GM19240 (cell line): ENCODE results near the gene KSR2.

Experiments used
- DNase-seq: peaks from one replicate; pipeline ENCODE4 v3.0.0; 2011; ENCODE audit warnings: low spot score; ENCODE audit not compliant: insufficient read length

Gene KSR2

DNA sequence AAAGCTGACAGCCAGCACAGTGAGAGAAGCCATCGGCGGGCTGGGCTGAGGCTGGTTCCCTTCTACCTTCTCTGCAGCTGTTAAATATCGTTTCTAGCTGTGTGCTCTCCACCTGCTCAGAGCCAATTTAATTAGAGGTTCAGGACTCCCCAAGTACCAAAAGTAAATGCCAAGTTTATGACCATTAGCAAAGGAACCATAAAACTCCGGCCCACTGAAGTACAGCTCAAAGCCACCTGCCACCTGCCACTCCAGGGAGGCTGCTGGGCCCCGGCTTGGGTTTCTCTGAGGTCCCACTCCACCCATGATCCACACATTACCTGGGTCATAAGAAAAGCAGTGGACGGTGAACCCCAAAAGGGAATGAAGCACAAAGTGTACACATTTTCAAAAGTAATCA lies 272.8 kb downstream of the KSR2 start:
- DNase-seq: no peak

DNA sequence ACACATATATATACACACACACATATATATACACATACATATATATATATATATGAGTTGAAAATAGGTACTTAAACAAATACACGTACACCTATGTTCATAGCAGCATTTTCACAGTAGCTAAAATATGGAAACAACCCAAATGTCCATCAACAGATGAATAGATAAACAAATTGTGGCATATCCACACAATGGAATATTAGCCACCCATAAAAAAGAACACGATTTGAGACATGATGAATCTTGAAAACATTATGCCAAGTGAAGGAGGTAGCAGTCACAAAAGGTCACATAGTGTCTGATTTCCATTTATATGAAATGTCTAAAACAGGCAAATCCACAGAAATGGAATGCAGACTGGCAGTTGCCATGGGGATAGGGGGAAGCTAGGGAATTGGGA lies 276.3 kb downstream of the KSR2 start:
- DNase-seq: no peak

DNA sequence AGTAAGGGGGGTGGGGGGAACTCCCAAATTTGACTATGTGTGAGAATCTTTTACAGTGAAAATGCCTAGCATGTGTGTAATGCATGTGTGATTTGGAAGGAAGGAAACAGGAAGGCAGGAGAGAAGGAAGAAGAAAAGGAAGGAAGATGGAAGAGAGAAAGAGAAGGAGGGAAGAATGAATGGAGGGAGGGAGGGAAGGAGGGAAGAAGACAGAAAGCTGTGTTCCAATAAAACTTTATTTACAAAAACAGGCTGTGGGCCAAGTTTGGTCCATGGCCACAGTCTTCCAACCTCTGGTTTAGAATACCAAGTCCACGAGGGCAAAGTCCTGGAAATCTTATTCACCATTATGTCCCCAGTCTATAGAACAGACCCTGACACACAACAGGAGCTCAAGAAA lies 278.9 kb downstream of the KSR2 start:
- no peak for DNase-seq

DNA sequence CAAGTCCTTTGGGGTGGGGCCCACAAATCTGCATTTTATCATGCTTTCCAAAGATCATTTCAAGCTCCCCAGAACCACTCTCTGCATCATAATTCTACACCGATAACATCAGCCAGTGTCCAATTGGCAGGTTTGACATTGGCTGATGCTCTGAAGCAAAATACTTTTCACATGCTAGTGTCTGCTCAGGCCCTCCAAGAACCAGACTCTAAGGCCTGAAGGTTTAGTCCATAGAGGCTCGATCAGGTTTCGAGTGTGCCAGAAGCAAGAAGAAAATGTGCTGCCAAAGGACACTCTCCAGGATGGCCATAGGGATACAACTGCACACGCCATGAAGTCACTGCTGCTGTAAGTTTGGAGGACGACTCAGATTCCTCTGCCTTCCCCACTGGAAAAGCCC lies 280.3 kb downstream of the KSR2 start:
- DNase-seq: no peak

DNA sequence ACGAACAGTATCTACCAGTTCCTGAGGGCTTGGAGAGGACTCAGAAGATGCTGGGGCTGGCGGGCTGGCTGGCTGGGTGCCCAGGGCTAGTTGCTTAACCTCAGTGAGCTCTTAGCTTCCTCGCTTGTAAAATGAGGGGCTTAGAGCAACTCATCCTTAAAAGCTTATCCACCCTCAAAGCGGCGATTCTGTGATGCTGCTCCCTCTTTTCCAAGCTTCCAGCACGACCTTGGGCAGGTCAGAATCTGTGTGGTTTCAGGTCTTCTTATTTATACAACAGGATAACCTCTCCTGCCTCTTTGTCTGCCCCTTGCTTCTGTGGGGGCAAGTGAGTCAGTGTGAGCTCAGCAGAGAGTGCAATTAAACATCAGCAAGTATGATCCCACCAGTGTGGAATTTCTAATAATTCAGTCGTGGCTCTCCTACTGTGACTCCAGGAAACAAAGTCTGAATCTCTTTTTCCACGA lies 281.8 kb downstream of the KSR2 start:
- DNase-seq: no peak

DNA sequence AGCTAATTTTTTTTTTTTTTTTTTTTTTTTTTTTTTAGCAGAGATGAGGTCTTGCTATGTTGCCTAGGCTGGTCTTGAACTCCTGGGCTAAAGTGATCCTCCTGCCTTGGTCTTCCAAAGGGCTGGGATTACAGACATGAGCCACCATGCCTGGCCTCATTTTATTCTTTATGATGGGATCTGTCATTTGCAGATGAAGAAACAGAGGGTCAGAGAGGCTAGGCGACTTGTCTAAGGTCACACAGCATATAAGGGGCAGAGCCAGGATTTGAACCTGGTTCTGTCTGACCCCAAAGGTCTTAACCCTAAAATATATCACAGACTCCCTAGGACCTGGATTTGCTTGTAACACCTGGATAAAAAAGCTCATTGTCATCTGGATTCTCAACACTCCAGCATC lies 282.6 kb downstream of the KSR2 start:
- no peak for DNase-seq

DNA sequence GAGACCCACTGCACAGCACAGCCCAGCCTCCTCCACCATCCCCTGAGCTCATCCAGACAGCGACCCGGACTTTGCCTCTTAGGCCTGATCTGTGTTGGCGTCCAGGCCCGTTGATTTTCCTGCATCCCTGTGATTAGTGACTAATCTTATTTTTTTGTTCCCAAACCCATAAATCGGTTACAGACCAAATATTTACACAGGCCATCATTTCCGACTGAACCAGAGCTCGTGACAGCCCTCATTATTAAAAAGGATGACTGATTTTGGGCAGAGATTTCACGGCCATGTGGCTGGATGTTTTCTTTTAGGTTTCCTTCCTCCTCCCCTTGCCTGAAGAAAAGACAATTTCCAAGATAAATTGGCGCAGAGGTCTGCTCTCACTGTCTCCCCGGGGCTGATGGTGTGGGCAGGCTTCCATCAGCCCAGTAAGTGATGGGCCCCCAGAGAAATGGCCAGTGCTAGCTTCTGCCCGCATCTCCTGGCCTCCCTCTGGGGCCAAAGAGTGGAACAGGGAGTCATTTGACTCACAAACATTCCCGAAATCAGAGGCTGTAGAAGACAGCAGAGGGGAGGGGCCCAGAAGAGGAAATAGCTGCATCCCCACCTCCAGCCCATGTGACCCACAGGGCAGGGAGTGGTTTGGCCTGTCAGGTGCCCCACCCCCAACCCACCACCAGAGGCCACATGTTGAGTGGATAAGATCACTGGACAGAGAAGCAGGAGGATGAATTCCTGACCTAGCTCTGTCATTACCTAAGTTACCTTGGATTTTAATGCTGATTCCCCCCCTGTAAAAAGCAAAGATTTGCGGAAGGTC lies 283.5 kb downstream of the KSR2 start:
- DNase-seq: no peak

DNA sequence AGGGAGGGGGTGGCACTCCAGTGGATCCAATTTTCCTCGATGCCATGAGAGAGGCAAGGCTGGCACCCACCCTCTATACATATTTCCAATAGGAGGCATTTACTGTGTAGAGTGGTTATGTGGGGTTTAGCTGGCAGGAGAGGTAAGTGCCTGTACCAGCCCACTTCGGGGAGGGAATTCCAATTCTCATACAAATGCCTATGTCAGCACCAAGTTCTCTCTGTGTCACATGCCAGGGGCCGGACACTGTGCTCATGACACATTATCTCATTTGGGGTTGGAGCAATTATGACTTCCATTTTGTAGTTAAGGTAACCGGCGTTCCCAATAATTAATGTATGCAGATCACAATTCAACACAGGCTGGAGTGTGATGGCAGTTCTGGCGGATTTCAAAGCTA lies 284.3 kb downstream of the KSR2 start:
- DNase-seq: no peak

DNA sequence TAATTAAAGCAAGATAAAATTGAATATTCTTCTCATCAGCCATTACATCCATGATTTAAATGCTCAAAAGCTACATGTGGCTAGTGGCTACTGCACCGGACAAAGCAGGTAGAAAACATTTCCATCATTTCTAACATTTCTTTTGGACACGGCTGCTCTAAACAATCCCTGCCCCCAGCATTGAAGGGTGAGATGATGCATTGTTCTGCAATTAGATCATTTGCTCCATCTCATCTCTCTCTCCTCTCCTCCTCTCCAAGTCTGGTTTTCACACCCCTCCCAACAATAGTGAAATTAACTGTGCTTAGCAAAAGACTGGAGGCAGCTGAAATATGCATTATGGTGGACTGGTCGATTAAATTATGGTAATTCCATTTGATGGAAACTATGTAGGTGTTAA lies 288.5 kb downstream of the KSR2 start:
- DNase-seq: no peak

DNA sequence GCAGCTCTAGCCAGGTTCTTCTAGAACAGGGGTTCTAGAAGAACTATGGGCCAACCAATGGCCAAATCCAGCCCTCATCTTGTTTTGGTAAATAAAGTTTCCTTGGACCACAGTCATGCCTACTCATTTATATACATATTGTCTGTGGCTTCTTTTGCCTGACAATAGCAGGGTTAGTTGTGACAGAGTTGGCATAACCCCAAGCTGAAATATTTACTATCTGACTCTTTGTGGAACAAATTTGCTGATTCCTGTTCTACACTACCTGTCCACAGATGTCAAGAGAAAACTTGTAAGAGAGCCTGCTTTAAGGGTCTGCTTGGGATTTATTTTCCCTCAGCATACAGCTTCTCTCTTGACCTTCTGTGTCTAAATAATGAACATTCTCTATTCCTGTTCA lies 289.0 kb downstream of the KSR2 start:
- no peak for DNase-seq

DNA sequence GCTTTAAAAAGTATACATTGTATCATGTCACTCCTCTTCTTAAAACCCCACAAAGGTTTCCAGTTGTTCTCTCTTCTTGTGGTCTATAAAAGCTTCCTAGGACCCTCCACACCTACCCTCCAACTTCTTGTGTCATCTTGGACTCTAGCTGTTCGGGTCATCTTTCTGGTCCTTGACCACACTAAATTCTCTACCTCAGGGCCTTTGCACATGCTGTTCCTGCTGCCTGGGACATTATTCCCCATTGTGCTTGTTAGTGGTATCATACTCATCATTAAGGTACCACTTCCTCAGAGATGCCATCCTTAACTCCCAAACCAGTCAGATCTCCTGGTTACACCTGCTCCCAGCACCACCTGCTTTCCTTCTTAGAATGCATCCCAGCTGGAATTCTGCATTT lies 294.0 kb downstream of the KSR2 start:
- DNase-seq: no peak

DNA sequence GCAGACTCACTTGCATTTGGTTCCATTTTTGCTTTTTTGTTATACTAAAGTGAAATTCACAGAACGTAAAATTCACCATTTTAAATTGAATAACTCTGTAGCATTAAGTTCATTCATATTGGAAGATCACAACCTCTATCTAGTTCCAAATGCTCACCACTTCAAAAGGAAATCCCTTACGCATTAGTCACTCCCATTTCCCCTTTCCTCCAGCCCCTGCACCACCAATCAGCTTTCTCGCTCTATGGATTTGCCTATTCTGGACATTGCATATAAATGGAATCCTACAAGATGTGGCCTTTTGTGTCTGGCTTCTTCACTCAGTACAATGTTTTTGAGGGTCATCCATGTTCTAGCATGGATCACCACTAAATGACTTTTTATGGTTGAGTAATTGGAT lies 294.5 kb downstream of the KSR2 start:
- DNase-seq: no peak

DNA sequence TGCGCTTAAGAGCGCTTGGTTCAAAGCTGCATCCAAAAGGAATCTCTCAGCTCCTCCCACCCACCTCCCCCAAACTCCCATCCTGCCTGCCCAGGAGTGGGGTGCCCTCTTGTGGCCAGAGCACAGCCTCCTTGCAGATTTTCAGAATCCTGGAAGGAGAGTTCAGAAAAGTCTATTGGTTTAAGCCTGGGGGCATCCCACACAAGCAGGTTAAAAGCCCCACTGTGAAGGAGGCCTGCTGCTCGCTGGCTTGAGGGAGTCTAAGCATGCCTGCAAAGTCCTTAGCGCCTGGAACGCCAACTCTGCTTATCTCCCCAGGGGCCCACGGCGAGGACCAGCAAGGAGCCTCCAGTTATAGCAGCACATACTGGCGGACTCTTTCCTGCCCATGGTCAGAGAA lies 297.1 kb downstream of the KSR2 start:
- DNase-seq: peak; percentile 10

DNA sequence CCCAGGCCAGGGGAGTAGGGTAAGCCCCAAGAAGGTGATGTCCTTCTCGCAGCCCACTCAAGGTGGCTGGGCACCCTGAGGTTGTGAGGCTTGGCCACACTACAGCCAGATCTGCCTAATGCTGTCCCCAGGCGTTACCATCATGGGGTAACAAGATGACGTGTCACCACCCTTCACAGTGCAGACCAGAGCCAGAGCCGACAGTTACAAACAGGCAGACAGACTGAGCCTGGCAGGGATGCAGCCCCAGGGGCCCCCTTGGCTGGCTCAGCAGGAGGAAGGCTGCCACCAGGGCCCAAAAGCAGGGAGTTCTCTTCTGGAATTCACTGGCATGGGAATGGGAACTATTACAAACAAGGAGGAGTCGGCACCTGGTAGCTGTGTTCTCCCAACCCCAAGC lies 304.6 kb downstream of the KSR2 start:
- DNase-seq: no peak

DNA sequence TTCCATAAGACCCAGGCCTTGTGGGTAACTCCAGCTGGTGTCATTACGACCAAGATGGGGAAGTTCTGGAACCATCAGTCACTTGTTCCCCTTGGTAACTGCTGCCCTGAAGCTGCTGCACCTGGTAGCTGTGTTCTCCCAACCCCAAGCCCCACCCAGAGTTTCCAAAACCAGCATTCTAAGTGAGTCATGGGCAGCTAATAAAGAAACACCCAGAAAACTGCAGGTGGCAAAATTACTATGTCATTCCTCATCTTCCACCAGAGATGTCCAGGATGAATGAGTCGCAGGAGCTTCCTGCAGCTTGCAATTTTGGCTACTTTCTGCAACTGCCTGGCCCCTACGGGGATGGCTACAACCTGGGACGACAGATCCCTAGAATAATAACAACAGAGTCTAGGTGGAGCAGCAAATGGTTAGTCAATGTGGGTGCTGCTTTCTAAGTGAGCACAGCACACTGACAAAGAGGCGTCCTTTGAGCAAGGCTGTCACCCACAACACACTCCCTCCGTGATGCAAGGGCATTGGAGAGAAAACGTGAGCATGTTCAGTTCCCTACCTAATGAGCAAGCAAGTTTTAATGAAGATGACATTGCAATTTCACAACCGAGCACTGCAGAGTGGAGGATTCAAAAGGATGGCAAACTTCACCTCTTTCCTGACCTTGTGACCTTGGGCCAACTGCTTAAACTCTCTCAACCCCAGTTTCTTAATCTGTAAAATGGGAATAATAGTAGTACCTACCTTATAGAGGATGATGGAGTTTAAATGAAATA lies 306.0 kb downstream of the KSR2 start:
- no peak for DNase-seq

DNA sequence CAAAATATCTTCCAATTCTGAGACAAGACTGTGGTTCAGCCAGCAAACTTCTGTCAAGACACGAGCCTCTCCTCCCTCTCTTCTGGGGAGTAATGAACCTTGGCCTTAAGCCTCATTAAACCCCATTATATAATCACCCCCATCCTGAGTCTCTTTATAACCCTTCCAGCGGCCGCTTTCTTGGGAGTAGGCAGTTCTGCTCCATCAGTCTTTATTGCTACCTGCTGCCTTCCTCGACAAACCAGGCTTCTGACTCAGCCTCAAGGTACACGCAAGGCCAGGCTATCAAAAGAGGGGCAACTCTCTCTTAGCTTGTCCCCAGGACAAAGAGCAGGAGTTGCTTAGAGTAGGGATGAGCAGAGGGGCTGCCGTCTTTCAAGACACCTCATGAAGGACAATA lies 306.6 kb downstream of the KSR2 start:
- no peak for DNase-seq

DNA sequence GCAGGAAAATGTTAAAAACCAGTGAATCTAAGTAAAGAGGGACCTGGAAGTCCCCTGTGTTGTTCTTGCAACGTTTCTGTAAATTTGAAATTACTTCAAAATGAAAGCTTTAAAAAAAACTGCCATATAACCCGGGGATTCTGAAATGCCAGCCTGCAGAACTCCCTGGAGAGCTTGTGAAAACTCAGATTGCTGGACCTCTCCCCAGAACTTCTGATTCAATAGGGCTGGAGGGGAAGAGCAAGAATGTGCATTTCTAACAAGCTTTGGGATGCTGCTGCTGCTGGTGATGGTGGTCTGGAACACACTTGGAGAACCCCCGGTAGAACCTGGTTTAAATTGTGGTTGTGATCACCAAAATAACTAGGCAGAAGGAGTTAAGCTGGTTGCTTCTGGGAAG lies 307.3 kb downstream of the KSR2 start:
- DNase-seq: no peak

DNA sequence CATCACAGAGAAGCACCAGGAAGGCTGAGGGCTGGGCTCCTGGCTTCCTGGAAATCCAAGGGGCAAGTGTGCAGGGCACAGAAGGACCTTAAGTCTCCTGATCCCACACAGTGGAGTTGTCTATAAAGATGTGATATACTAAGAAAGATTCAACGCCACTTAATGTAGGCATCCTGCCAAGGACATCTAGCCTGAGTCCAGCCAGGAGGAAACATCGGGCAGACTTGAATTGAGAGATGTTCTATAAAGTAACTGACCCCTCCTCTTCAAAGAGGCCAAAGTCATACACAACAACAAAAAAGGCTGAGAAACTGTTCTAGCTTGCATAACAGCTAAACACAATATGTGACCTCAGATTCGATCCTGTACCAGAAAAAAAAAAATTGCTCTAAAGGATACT lies 307.9 kb downstream of the KSR2 start:
- no peak for DNase-seq

DNA sequence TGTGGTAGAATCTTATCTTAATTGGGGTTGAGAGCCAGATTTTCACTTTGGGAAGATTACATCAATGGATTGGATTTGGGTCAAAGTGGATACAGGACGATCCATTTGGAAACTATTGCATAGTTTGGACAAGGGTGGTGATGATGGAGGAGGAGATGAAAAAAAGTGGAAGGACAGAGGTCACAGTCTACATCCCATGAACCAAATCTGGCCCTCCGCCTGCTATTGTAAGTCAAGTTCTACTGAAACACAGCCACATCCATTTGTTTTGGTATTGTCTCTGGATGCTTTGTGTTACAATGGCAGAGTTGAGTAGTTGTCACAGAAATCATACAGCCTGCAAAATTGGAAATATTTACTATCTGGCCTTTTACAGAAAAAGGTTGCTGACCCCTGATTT lies 310.6 kb downstream of the KSR2 start:
- DNase-seq: no peak

DNA sequence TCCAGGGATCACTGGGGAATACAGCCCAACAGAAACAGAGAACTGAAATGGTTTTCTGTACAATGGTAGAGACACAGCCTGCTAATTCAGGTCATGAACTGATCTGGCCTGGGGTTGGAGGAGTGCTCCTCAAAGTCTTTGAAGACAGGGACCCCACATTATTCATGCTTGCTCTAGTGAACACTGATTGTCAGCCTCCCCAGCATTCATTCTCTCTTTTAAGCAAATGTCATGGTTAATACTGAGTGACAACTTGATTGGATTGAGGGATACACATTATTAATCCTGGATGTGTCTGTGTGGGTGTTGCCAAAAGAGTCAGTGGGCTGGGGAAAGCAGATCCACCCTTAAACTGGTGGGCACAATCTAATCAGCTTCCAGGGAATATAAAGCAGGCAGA lies 319.0 kb downstream of the KSR2 start:
- no peak for DNase-seq

DNA sequence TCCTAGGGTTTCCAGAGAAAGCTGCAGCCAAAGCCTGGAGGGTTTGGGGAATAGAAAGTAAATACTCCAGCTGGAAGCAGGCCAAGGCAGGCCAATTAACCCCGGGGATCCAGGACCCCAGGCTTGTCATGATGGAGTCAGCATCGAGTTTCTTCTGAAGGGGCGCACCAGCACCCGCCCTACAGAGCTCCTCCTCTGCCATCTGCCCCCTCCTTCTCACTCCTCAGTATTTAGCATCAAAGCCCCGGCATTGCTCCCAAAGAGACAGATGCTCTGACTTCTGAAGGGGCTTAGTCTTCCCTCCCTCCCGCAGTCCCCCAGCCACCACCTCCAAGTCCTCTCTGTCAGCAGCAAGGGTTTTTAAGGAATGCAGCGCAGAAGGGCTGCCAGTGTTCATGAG lies 322.3 kb downstream of the KSR2 start:
- no peak for DNase-seq

DNA sequence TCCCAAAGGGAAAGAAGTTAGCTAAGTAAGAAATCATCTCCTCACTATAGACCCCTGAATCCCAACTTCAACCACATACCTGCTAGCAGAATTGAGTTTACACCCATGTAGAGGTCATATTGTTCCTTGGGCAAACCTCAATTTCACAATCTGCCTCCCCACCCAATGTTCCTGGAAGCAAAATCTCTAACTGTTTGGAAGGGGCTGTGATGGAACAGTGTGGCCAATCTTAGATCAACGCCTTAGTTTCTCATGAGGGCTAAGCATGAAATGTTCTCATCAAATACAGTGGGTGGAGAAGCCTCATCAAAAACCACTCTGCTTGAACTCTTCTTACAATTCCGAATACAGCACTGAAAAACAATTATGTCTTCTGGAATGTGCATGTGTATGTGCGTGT lies 323.3 kb downstream of the KSR2 start:
- no peak for DNase-seq

DNA sequence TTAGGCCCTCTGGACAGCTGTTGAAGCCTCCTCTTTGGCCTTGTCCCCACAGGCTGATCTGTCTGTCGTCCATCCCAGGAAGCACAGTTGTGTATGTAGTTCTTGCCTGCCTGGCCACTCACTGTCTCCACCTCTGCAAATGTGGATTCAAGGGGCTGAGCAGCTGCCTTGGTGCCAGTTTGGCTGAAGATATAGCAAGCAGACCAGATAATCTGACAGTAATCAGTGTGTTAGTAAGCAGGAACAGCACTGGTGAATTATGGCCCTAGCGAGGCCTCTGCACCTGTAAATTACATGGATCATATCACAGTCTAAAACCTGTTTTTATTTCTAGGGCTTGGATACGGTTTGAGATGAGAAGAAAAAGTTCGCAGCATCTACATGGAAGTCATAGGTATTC lies 324.8 kb downstream of the KSR2 start:
- DNase-seq: no peak
